ENCODE results near the gene PTPN7.
"Not testable (repeated sequence)": the region's sequence is repeated elsewhere in the genome, so short reads cannot be mapped to it uniquely, and the experiment has no call there.

PTPN7 gene

DNA sequence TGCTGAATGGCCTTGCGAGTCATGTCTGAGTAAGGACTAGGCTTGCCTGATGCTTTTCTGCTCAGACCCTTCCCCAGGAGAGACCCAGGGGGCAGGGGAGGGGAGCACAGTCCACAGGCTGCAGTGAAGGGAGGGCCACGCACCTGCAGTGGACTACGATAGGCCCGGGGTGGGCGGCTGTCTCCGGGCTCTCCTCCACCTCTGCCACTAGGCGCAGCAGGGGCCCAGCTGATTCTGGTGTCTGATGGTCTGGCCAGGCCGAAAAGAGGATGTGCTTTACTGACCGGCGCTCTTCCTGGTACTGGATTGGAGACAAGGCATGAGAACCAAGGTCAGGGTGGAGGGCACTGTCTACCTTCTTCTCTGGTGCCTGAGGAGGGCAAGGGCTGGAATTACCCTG, 8.0 kb downstream of the PTPN7 start:
- no peak for DNase-seq (ENCODE audit: low read depth, low spot score)

DNA sequence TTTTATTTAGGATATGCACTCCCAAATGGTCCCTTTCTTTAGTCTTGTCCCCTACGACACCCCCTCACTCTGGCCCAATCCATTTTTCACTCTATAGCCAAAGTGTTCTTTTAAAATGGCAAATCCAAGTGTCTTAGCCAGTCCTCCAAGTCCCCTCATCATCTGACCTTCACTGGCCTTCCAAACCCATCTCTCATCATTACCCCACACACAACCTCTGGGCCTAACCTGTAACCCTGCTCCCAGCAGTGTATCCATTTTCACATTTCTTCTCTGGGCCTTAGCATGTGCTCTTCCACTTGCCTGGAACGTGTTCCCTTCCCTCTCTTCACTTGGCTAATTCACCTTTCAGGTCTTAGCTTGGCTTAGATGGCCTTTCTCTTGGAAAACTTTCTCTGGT, 9.4 kb downstream of the PTPN7 start:
- no peak for DNase-seq (ENCODE audit: low read depth, low spot score)

DNA sequence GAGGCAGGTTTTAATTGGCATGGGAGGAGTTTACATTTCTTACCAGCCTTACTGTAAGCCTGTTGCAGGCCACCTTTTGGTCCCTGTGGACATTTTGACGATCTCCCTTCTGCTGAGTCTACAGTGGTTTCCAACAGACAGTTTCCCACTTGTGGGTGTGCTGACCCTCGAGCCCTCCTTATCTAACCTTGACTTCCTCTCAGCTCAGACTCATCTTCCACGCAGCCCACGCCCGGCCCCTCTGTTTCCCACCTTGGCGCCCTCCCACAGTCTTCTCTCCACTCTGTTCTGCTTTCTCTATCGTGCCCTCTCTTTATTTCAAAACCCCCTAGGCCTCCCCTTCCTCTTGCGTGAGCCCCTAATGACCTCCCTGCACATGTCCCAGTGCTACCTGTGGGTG, 9.8 kb downstream of the PTPN7 start:
- no peak for DNase-seq (ENCODE audit: low read depth, low spot score)

DNA sequence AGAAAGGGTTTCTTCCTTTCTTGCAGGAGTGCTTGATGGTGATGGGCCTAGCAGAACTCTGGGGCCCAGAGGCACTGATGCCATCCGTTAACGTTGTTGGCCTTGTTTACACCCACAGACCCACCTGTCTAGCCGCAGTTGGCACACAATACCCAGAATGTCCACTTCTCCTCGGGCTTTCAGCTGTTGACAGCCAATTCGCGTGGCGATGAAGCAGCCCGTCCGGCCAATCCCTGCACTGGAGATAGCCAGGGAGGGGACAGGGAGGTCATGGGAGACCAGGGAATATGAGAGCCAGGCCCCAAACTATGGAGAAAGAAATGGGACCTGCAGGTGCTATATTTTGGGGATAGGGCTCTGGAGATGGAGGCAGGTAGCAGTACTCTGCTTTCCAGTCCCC, 10.2 kb downstream of the PTPN7 start:
- DNase-seq (ENCODE audit: low read depth, low spot score) = no peak

DNA sequence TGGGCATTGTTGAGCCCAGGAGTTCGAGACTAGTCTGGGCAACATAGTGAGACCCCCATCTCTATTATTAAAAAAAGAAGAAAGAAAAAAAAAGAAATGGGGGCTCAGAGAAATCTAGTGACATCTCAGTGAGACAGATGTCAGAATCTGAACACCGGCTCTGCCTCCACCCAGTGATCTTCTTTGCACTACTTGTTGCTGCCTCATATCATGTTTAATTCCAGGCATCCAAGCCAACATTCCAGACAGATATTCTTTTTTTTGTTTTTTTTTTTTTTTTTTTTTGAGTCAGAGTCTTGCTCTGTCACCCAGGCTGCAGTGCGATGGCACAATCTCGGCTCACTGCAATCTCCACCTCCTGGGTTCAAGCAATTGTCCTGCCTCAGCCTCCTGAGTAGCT, 10.8 kb downstream of the PTPN7 start:
- no peak for DNase-seq (ENCODE audit: low read depth, low spot score)

DNA sequence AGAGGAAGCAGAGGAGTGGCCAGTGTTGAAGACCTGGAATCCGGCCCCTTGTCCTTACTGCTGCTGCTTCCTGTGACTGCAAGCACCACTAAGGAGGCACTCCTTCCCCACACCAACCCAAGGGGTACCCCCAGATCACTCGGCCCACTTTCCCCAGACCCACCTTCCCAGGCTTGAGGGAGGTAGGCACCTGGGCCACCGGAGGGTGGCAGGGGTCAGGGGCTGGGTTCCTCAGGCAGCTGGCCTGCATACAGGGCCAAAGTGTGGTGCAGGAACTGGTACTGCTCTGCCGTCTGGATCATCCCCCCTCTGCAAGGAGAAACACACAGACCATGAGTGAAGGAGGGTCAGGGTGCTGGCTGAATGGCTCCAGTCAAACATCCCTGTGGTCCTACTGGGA, 12.0 kb downstream of the PTPN7 start:
- no peak for DNase-seq (ENCODE audit: low read depth, low spot score)

DNA sequence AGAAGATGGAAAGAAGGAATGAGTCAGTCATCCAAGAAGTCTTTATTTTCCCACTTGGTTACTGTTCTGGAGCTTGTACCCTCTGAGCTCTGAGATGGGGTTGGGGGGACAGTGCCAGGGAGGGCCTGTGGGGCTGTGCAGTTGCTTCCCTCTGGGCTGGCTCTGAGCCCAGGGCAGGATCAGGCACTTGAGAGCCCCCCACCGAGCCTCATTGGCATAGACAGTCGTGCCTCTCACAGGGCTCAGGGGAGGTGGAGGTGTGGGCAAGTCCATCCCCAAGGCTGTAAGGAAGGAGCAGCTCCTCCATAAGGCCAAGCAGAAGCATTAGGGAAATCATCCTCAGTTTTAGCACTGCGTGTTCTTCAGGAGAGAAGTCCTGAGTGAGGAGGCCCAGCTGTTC, 13.4 kb downstream of the PTPN7 start:
- no peak for DNase-seq (ENCODE audit: low read depth, low spot score)

DNA sequence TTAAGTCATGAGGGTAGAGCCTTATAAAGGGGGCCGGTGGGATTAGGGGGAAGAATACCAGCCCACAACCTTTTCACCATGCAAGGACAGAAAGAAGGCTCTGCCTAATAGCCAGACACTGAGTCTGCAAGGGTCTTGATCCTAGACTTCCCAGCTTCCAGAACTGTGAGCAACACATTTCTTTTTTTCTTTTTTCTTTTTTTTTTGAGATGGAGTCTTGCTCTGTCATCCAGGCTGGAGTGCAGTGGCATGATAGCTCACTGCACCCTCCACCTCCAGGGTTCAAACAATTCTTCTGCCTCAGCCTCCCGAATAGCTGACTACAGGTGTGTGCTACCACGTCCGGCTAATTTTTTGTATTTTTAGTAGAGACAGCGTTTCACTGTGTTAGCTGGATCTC, 14.1 kb downstream of the PTPN7 start:
- no peak for DNase-seq (ENCODE audit: low read depth, low spot score)

DNA sequence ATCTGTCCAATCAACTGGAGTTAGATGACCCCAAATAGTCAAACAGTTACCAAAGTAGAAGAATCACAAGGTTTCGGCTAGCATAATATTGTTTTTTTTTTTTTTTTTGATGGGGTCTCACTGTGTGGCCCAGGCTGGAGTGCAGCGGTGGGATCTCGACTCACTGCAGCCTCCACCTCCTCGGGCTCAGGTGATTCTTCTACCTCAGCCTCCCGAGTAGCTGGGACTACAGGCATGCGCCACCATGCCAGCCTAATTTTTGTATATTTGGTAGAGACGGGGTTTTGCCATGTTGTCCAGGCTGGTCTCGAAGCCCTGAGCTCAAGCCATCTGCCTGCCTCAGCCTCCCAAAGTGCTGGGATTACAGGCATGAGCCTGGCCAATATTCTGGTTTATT, 14.7 kb downstream of the PTPN7 start:
- not testable (repeated sequence) for DNase-seq (ENCODE audit: low read depth, low spot score)

DNA sequence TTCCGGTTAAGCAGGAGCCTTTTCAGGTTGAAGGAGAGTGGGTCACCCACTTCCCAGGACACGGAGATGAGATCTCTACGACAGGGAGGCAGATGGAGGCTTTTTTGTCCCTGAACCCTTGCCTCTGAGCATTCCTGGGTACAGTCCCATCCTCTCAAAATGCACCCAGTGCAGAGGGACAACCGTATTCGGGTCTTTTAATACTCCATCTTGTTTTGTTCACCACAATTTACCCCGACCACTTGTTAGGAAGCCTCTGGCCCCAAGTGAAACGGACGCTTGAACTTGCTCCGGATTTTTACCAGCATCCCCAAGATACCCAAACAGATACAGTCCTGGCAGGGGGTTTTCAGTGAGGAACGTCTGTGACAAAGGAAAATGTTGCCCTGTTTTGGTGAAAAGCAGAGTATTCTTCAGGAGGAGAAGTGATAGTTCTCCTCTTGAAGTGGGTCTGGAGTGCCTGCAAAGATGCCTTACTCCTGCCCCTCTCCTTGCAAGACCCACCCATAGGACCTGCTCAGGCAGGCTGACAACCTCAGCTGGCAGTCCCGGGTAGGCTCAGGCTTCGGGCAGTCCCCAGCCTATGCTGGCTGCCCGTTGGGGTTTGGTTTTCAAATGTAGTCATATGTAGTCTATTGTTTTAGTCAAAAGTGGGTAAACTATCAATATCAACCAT, 15.2 kb downstream of the PTPN7 start:
- DNase-seq (ENCODE audit: low read depth, low spot score) = no peak

DNA sequence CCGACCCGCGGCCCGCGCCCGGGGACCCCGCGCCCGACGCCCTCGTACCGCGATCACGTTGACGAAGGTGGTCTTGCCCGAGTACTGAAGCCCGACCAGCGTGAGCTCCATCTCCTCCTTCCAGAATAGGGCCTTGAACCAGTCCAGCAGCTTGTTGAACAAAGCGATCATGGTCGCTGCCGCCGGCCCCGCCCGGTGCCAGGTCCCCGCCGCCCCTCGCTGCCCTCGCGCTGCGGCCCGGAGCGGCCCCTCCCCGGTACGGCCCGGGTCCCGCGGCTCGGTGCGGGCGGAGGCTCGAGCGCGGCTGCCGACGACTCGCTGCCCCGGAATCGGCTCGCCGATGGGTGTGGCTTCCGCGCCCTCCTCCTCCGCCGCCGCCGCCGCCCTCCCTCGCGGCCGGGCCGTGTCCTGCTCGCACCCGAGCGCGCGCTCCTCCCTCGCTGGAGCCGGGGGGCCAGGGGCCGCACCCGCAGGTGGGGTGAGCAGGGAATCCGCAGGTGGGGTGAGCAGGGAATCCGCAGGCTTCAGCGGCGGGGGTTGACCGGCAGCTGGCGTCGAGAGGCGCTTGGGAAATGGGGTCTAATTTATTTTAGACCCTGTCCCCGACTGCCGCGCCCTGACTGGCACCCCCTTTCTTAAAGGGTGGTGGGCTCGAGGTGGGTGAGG, 15.9 kb downstream of the PTPN7 start, which contains the start of gene ARL8A:
TSS of gene ARL8A (minus strand) at position 336 of the 666 bp plus-strand sequence. CDS start at position 171, 165 bp downstream.
- DNase-seq (ENCODE audit: low read depth, low spot score) = peak; percentile 44

DNA sequence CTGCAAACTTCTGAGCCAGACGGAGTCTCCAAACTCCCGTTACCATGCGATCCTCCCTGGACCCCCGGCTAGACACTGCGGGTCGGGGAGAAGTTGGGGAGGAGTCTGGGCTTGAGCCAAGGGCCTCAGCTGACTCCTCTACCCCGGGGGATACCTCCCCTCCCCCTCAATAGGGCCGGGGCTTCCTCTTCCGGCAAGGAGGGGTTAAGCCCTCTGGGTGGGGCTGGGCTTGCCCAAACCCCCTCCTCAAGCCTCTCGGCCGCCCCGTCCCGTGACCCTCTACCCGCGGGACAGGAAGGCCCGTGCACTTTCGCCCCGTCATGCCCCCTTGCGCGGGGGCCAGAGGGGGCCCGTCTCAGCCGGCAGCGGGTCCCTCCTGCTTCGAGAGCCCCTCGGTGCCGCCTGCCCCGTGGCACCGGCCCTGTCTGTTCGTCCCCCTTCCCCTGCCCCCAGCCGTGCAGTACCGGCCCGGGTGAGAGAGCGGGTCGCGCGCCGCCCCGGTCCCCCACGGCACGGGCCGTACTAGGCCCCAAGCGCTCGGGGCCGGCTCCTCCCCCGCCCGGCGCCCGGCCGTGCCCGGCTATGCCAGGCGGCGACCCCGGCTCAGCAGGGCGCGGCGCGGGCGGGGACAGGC, 16.5 kb downstream of the PTPN7 start:
- no peak for DNase-seq (ENCODE audit: low read depth, low spot score)

DNA sequence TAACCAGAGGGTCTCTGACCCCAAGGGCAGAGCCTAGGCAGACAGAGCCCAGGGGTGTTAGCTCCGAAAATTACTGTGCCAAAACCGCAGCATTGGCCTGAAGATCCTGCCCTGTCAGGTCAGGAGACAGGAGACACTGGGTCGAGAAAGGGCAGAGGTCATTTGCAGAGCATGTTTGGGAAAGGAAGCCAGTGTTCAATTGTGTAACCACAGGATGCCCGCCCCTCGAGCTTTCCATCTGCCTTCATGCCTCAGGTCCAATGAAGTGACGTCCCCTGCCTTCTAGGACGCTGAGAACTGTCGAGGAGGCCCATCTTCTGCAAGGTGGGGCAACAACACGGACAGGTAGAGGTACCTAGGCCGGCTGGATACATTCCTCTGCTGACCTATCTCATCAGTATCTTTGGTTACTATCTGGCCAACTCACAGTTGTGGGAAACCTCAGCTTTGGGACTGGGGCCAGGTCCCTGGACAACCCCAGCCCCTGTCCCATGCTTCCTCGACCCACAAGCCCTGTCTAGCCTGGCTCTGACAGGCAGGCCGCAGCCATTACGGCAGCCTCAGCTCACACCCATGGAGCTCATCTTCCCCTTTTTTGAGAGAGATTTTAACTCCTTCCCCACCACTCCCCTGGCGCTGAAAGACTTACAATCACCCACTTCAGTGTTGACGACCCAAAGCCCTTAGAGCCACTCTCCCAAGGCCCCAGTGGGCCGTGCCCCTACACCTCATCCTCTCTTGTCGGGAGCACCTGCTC, 17.2 kb downstream of the PTPN7 start:
- no peak for DNase-seq (ENCODE audit: low read depth, low spot score)

DNA sequence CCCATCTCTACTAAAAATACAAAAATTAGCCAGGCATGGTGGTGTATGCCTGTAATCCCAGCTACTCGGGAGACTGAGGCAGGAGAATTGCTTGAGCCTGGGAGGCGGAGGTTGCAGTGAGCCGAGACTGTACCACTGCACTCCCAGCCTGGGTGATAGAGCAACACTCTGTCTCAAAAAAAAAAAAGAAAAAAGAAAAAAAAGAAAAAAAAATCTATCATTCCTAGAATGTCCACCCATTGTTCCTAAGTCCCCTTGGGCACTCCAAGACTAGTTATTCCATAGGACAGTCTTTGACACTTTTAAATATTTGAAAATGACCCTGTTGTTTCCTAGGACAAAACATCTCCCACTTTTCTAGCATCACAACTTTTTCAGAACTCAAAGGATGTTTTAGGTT, 18.9 kb downstream of the PTPN7 start:
- DNase-seq (ENCODE audit: low read depth, low spot score) = not testable (repeated sequence)

DNA sequence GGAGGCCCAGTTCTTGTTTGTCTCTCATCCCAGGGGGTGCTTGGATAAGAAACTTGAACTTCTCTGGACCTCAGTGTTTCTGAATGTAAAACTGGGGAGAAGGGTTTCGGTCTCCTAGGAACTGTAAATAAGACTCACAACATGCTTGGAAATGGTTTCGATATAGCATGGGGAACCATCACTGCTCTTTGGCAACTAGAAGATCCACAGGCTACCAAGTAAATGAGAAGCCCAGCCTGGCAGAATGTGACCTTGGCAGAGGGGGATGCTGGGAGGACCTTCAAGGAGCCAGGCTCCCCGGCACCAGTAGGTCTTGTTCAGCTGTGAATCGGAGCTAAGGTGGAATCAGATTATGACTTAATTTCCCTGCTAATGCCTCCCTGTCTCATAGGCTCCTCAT, 19.6 kb downstream of the PTPN7 start:
- no peak for DNase-seq (ENCODE audit: low read depth, low spot score)

DNA sequence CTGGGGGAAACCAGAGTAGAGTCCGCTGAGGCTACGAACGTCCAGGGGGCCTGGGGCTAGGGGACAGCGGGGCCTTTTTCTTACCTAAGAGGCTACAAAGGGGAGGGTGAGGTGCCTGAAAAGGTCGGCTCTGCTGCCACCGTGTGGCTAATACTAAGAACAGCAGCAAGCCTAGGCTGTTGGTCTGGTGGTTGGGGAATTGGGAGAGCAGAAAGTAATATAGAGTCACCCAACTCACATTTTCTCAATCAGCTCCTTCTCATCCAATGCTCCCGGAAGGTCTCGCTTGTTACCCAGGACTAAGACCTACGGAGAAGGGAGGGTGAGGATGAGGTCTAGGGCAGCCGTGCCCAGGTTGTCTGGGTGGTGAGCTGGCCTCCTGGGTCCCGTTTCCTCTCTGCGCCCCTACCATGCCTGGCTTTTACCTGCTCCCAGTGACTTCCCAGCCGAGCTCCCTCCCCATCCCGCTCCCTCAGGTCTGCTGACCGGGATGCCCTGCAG, 25.1 kb downstream of the PTPN7 start:
- DNase-seq (ENCODE audit: low read depth, low spot score) = no peak

DNA sequence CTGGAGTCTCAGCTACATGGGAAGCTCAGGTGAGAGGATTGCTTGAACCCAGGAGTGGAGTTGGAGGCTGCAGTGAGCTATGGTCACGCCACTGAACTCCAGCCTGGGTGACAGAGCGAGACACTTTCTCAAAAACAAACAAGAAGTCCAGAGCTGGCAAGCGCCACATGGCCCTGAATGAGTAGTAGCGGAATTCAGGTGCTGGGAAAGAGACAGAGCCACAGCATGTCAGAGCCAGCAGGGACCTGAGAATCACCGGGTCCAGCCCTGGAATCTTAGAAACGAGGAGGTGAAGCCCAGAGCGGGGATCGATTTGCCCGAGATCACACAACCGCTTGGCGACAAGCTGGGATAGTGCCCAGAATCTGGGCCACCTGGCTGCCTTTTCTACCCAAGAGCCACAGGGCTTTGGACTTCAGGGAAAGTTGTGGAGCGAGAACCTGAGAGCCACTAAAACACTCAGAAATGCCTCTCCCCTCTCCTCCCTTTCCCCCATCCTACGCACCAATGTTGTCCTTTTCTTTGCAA, 25.7 kb downstream of the PTPN7 start:
- DNase-seq (ENCODE audit: low read depth, low spot score) = no peak

DNA sequence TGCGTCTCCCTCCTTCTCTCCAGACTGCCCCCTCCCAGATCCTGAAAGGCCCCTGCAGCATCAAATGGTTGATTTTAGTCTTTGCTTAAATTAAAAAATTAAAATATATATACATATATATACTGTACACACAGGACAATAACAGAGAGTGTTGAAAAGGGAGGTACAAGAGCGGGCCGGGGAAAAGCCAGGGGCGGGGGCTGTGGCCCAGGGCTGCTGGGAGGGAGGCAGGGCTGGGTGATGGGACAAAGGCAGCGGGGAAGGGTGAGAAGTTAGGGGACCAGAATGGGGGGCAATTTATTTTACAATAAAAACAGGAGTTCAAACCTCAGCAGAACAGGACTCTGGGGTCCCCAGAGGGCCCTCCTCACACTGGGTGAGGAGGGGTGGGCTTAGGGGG, 26.4 kb downstream of the PTPN7 start:
- no peak for DNase-seq (ENCODE audit: low read depth, low spot score)

DNA sequence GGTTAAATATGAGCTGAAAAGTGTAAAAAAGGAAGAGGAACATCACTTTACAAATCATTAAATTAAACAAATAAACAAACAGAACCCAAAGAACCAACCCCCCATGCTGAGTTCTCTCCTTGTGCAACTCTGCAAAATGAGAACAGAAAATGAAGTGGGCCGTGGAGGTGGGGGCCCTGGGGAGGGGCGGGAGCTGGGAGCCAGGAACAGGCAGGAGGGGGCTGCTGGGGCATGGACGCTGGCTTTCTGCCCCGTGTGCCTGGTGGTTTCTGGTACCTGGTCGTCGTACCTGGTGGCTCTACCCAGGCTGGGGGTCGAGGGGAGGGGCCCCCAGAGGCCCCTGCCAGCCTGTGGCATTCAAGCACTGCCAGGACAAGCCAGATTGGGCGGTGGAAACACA, 26.9 kb downstream of the PTPN7 start:
- no peak for DNase-seq (ENCODE audit: low read depth, low spot score)

DNA sequence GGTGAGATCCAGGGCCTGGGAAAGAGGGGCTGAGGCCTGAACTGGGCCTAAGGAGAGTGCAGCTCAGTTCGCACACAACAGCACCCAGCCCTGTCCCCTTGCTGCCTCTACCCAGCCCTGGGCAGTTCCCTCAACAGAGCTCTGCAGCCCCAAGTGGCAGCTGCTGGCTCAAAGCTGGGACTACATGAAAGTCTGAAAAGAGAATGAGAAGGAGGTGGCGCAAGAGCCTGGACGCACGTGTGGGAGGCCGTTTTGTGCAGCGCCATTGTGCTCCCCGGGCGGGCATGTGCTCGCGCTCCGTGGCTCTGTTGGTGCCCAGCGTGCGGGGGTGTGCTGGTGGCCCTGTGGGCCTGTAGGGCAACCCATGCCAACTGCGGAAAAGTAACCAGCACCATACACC, 27.4 kb downstream of the PTPN7 start:
- no peak for DNase-seq (ENCODE audit: low read depth, low spot score)

DNA sequence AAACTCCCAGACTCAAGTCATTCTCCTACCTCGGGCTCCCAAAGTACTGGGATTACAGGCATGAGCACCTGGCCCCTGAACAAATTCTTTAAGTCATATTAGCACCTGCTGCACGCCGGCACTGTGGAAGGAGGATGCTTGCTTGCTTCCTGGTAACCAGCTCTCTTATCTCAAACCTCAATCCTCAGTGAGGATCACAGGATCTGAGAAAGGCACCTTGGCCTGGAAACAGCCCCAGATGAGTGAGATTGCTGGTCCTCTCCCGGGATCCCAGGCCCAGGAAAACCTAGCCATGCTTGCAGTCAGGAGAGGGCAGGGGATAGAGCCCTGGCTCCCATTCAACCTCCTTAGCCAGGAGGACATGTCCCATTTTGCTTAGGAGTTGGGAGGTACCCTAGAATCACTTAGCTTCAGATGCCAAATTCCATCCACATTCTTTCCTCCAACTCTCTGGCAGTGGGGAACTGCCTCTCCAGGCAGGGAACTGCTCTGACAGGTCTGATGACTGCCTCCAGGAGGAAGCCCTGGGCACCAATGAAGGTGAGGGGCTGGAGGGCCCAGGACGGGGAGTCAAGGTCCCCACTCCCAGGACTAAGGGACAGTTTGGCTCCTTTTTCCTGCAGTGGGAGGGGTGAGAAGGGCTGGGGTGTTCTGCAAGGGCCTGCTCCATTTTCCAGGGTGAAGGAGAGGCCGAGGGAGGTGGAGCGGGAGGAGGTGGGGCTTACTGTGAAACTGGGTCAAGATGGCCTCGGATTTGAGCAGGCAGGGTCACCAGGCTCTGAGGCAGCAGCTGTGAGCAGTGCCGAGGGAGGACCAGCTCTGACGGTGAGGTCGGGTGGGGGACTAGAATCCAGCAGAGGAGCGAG, 28.2 kb downstream of the PTPN7 start:
- no peak for DNase-seq (ENCODE audit: low read depth, low spot score)

All from activated CD4-positive, CD25-positive, alpha-beta regulatory T cell treated with anti-CD3 and anti-CD28 coated beads, Interleukin-2, amount 50 U/mL, for 16 hours (primary cell).